PC-3 (cell line): Measurements from ENCODE around the gene SLC26A11.

Experiments used
- EZH2phosphoT487 ChIP-seq: fragments of 300-600 bp; sonication (generic); IDR thresholded peaks from 2 replicates; pipeline ENCODE4 v1.6.1; 2018; ENCODE audit warnings: mild to moderate bottlenecking, antibody characterized with exemption, low read length, borderline replicate concordance
- TF ChIP-seq, protein P1 (sequence below): fragments of 300-600 bp; sonication (generic); conservative IDR thresholded peaks from 2 replicates; pipeline ENCODE4 v1.5.1; 2017; ENCODE audit warnings: antibody characterized with exemption, low read depth, mild to moderate bottlenecking, low read length

- TF ChIP-seq, protein P1, sequence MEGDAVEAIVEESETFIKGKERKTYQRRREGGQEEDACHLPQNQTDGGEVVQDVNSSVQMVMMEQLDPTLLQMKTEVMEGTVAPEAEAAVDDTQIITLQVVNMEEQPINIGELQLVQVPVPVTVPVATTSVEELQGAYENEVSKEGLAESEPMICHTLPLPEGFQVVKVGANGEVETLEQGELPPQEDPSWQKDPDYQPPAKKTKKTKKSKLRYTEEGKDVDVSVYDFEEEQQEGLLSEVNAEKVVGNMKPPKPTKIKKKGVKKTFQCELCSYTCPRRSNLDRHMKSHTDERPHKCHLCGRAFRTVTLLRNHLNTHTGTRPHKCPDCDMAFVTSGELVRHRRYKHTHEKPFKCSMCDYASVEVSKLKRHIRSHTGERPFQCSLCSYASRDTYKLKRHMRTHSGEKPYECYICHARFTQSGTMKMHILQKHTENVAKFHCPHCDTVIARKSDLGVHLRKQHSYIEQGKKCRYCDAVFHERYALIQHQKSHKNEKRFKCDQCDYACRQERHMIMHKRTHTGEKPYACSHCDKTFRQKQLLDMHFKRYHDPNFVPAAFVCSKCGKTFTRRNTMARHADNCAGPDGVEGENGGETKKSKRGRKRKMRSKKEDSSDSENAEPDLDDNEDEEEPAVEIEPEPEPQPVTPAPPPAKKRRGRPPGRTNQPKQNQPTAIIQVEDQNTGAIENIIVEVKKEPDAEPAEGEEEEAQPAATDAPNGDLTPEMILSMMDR: no peak
- no peak for TF ChIP-seq EZH2phosphoT487
Observed at GRCh38 chr17:80289616-80290015, 69.4 kb downstream of the SLC26A11 start.
